Activated T-helper 9 cell treated with anti-CD3 and anti-CD28 coated beads, Interleukin-2, amount 50 U/mL, for 16 hours (primary cell): ENCODE results near the gene TSPAN7.

Experiments
- DNase-seq: peaks from one replicate; pipeline ENCODE4 v3.0.0-alpha.2; 2020; ENCODE audit warnings: low read depth

Gene TSPAN7

GRCh38 chrX:38595801-38596200 lies 34.5 kb downstream of the TSPAN7 start:
- DNase-seq = no peak

GRCh38 chrX:38596939-38597338 lies 35.6 kb downstream of the TSPAN7 start:
- DNase-seq = no peak

GRCh38 chrX:38599796-38600755 lies 38.7 kb downstream of the TSPAN7 start:
- DNase-seq = no peak

- no peak for DNase-seq
Measured at GRCh38 chrX:38601866-38602265, 40.5 kb downstream of the TSPAN7 start.

GRCh38 chrX:38606821-38607220 lies 45.5 kb downstream of the TSPAN7 start:
- no peak for DNase-seq

- DNase-seq = no peak
Measured at GRCh38 chrX:38607976-38608375, 46.6 kb downstream of the TSPAN7 start.

GRCh38 chrX:38610849-38611248 lies 49.5 kb downstream of the TSPAN7 start:
- no peak for DNase-seq

- DNase-seq = no peak
Measured at GRCh38 chrX:38612281-38612680, 50.9 kb downstream of the TSPAN7 start.

GRCh38 chrX:38614485-38614884 lies 53.1 kb downstream of the TSPAN7 start:
- DNase-seq = no peak

GRCh38 chrX:38616904-38617303 lies 55.6 kb downstream of the TSPAN7 start:
- no peak for DNase-seq

- DNase-seq = no peak
Measured at GRCh38 chrX:38618180-38618579, 56.8 kb downstream of the TSPAN7 start.

GRCh38 chrX:38620623-38621022 lies 59.3 kb downstream of the TSPAN7 start:
- no peak for DNase-seq

GRCh38 chrX:38626296-38626695 lies 65.0 kb downstream of the TSPAN7 start:
- DNase-seq = no peak

- DNase-seq = no peak
Measured at GRCh38 chrX:38627683-38628082, 66.3 kb downstream of the TSPAN7 start.

GRCh38 chrX:38628587-38628986 lies 67.2 kb downstream of the TSPAN7 start:
- no peak for DNase-seq

- no peak for DNase-seq
Measured at GRCh38 chrX:38632516-38632915, 71.2 kb downstream of the TSPAN7 start.

- no peak for DNase-seq
Measured at GRCh38 chrX:38634665-38635064, 73.3 kb downstream of the TSPAN7 start.

- no peak for DNase-seq
Measured at GRCh38 chrX:38636949-38637819, 75.8 kb downstream of the TSPAN7 start.

- no peak for DNase-seq
Measured at GRCh38 chrX:38638952-38639529, 77.7 kb downstream of the TSPAN7 start.

GRCh38 chrX:38639730-38640129 lies 78.4 kb downstream of the TSPAN7 start:
- DNase-seq = no peak

GRCh38 chrX:38641197-38641596 lies 79.9 kb downstream of the TSPAN7 start:
- no peak for DNase-seq

- no peak for DNase-seq
Measured at GRCh38 chrX:38643903-38644302, 82.6 kb downstream of the TSPAN7 start.

GRCh38 chrX:38646129-38646528 lies 84.8 kb downstream of the TSPAN7 start:
- DNase-seq = no peak
